Endothelial cell (in vitro differentiated cells): ENCODE data around the gene SRRM2. TPM values are rescaled to one million over a fixed set of nuclear protein-coding genes. Genes with fewer than 3 reads are reported as not detected.

Experiments used
- DNase-seq: peaks from one replicate; pipeline ENCODE4 v3.0.0; 2021; ENCODE audit warnings: low spot score
- H3K27ac Mint-ChIP-seq: one replicate; pipeline ENCODE4 v1.8.0; 2021; ENCODE audit warnings: mixed read lengths, inconsistent platforms; ENCODE audit not compliant: unreplicated experiment
- H3K27me3 Mint-ChIP-seq: one replicate; pipeline ENCODE4 v1.8.0; 2021; ENCODE audit warnings: mild to moderate bottlenecking, moderate library complexity, mixed read lengths, inconsistent platforms; ENCODE audit not compliant: unreplicated experiment
- H3K36me3 Mint-ChIP-seq: one replicate; pipeline ENCODE4 v1.8.0; 2021; ENCODE audit warnings: mild to moderate bottlenecking, low read depth, mixed read lengths, inconsistent platforms; ENCODE audit not compliant: unreplicated experiment
- H3K4me1 Mint-ChIP-seq: one replicate; pipeline ENCODE4 v1.8.0; 2021; ENCODE audit warnings: mild to moderate bottlenecking, mixed read lengths, inconsistent platforms; ENCODE audit not compliant: unreplicated experiment
- H3K4me3 Mint-ChIP-seq: one replicate; pipeline ENCODE4 v1.8.0; 2021; ENCODE audit warnings: mild to moderate bottlenecking, mixed read lengths, inconsistent platforms; ENCODE audit not compliant: unreplicated experiment
- H3K9me3 Mint-ChIP-seq: one replicate; pipeline ENCODE4 v1.8.0; 2021; ENCODE audit warnings: mixed read lengths, inconsistent platforms; ENCODE audit not compliant: unreplicated experiment
- total RNA-seq: library from RNA; stranded (reverse); fragmentation: NEBNext Ultra II Directional; extraction: Animal tissue kit (Norgen Biotek cat#: 25700); gene quantifications from one replicate; pipeline ENCODE4 v1.2.1, GENCODE V29; 2021; ENCODE audit not compliant: unreplicated experiment
- TF ChIP-seq, protein P1 (sequence below): fragments of 200-600 bp; sonication (generic); IDR thresholded peaks from one replicate; pipeline ENCODE4 v1.5.0; 2021; ENCODE audit warnings: antibody characterized with exemption; ENCODE audit not compliant: unreplicated experiment

Gene SRRM2
- total RNA-seq, 1 donor from 2014 or later, result 456 TPM

DNA sequence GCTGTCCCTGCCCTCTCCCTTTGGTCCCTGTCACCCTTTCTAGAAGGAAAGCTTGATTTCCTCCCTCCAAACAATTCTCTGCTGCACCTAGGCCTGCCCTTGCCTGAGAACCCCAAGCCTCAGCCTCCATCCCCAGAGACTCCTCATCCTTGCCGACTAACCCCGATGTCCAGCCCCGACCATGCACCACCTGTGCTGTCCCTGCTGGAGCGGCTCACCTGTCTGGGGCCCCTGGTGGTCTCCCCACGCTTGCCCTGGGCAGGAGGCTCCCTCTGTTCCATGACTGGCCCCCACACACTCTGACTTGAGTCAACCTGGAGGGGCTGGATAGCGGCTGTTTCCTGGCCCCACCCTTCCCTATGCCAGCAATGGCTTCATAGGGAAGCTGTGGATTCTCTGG, 12.0 kb upstream of the SRRM2 start:
- Mint-ChIP-seq H3K9me3 (no peaks in the 10 kb centered on the region), H3K4me3 (peak overlapping the region; percentile 42), H3K27me3 (peaks cover 4% of the 10 kb centered on the region), H3K36me3 (no peaks in the 10 kb centered on the region), H3K27ac (no peak overlapping the region), H3K4me1 (peaks cover 4% of the 10 kb centered on the region)
- TF ChIP-seq, protein P1, sequence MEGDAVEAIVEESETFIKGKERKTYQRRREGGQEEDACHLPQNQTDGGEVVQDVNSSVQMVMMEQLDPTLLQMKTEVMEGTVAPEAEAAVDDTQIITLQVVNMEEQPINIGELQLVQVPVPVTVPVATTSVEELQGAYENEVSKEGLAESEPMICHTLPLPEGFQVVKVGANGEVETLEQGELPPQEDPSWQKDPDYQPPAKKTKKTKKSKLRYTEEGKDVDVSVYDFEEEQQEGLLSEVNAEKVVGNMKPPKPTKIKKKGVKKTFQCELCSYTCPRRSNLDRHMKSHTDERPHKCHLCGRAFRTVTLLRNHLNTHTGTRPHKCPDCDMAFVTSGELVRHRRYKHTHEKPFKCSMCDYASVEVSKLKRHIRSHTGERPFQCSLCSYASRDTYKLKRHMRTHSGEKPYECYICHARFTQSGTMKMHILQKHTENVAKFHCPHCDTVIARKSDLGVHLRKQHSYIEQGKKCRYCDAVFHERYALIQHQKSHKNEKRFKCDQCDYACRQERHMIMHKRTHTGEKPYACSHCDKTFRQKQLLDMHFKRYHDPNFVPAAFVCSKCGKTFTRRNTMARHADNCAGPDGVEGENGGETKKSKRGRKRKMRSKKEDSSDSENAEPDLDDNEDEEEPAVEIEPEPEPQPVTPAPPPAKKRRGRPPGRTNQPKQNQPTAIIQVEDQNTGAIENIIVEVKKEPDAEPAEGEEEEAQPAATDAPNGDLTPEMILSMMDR, result no peak
- DNase-seq, result no peak

DNA sequence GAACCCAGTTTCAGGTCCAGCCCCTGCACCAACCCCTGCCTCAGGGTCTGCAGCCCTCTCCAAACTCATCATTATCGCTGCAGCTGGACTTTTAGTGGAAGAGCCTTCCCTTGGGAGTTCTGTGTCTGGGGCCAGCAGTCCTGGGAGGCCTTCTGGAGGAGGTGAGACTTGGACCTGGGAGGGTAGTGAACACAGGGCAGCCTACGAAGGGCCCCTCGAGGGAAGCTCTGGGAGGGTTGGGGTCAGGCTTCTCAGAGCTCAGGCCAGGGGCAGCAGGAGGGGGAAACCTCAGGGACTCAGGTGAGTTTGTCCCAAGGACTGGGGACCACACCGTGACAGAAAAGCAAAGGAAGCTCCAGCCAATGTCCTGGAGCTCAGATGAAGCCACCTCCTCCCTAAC, 11.3 kb upstream of the SRRM2 start:
- TF ChIP-seq, protein P1, result no peak
- H3K4me1 Mint-ChIP-seq, result peaks cover 4% of the 10 kb centered on the region
- no peaks in the 10 kb centered on the region for H3K36me3 Mint-ChIP-seq
- DNase-seq, result no peak
- H3K4me3 Mint-ChIP-seq, result no peak overlapping the region
- no peak overlapping the region for H3K27ac Mint-ChIP-seq
- H3K27me3 Mint-ChIP-seq, result peaks cover 4% of the 10 kb centered on the region
- H3K9me3 Mint-ChIP-seq, result no peaks in the 10 kb centered on the region

DNA sequence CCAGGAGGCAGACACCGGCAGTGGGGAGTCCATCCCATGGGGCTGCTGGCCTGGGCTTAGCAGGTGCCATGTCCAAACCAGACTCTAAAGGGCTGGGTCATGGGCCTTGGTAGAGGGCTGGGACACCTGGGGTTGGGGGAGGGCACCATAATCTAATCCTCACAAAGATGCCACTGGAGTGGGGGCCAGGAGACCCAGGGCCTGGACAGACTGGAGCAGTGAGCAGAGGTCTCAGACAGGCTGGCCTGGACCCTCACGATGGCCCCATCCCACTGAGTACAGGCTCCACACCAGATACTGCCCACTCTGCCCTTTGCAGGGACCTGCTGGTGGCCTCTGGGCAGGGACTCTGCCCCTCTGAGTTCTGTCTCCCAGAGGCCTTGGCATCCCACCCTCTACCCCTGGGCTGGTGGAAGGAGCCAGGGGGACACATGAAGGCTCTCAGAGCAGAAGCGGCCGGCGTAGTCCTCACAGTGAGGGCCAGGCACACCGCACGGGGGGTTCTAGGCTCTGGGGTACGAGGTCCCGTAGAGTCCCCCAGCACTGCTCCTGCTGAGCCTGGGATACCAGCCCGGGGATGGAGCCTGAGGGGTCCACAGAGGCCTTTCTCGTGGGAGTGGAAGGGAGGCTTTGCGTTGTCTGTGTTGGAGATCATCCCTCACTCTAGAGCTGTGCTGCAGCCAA, 10.0 kb upstream of the SRRM2 start:
- H3K36me3 Mint-ChIP-seq, result no peaks in the 10 kb centered on the region
- TF ChIP-seq, protein P1, result no peak
- no peak overlapping the region for H3K27ac Mint-ChIP-seq
- H3K9me3 Mint-ChIP-seq, result no peaks in the 10 kb centered on the region
- H3K27me3 Mint-ChIP-seq, result peaks cover 4% of the 10 kb centered on the region
- no peak overlapping the region for H3K4me3 Mint-ChIP-seq
- no peak for DNase-seq
- H3K4me1 Mint-ChIP-seq, result no peaks in the 10 kb centered on the region

DNA sequence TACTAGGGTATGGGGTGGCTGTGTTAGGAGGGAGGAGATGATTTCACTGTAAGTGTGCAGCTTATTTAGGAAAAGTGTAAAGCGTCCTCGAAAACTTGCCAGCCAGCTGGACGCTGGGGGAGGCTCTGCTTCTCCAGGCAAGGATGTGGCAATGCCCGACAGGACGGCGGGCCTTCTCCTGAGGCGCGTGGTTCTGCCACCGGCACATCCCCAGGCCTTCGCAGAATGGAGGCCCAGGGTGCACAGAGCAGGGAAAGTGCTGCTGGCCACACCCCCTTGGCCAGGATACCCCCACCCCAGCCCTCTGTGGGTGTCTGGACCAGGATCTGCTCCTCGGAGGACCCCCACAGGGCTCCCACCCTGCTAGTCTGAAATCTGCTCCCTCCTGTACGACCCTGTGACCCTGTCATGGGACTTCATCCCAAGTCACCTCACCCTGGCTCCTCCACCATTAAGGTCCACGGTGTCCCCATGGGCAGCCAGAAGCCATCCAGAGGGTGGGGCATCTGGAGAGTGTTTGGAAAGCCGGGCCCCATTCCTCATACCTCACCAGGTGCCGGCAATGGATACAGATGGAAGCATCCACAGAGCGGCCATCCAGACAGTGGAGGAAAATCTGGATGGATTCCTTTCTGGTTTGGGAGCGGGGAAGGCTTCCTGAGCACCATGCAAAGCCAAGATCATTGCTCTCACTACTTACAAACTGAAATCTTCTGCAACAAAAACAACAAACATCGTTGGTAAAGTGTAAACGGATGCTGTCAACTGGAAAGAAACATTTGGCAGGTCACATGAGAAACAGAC, 9.2 kb upstream of the SRRM2 start:
- Mint-ChIP-seq H3K36me3 (no peaks in the 10 kb centered on the region), H3K4me3 (no peak overlapping the region), H3K9me3 (no peaks in the 10 kb centered on the region), H3K27ac (no peak overlapping the region), H3K4me1 (no peaks in the 10 kb centered on the region), H3K27me3 (peaks cover 4% of the 10 kb centered on the region)
- DNase-seq, result no peak
- TF ChIP-seq, protein P1, result no peak

DNA sequence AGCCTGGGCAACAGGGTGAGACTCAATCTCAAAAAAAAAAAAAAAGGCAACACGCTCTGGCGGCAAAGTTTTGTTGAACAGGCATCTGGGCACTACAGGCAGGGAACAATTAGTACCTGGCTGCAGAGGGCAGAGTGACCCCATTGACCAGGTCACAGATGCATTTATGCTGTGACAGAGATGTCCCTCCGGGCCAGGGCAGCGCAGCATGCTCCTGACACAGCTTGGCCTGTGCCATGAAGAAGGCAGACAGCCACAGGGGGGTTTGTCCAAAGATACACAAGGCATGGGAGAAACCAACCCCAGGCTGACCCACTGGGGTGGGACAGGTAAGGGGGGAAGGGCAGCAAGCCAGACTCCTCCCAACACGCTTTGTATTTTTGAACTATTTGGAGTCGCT, 7.7 kb upstream of the SRRM2 start:
- H3K4me3 Mint-ChIP-seq, result no peak overlapping the region
- no peak overlapping the region for H3K27ac Mint-ChIP-seq
- no peak for DNase-seq
- H3K4me1 Mint-ChIP-seq, result no peaks in the 10 kb centered on the region
- no peaks in the 10 kb centered on the region for H3K36me3 Mint-ChIP-seq
- H3K27me3 Mint-ChIP-seq, result peaks cover 4% of the 10 kb centered on the region
- no peaks in the 10 kb centered on the region for H3K9me3 Mint-ChIP-seq
- TF ChIP-seq, protein P1, result no peak
